Umbilical cord (tissue), 2 donors: ENCODE measurements around the gene GPT2. TPM values are rescaled to one million over a fixed set of nuclear protein-coding genes. Genes with fewer than 3 reads are reported as not detected.
"Not testable (repeated sequence)": the region's sequence is repeated elsewhere in the genome, so short reads cannot be mapped to it uniquely, and the experiment has no call there.

Experiments used
- DNase-seq: peaks from one replicate; pipeline ENCODE4 v3.0.0-alpha.2; 2015; ENCODE audit warnings: low spot score
- total RNA-seq: library from RNA; depleted of rRNA; stranded (reverse); fragments of >200 nt; gene quantifications from one replicate; pipeline ENCODE4 v1.2.3, GENCODE V29; 2014; ENCODE audit warnings: low replicate concordance; ENCODE audit not compliant: insufficient read depth

Gene GPT2
- total RNA-seq, 1 donor from 2014 or later: 9.6 TPM

DNA sequence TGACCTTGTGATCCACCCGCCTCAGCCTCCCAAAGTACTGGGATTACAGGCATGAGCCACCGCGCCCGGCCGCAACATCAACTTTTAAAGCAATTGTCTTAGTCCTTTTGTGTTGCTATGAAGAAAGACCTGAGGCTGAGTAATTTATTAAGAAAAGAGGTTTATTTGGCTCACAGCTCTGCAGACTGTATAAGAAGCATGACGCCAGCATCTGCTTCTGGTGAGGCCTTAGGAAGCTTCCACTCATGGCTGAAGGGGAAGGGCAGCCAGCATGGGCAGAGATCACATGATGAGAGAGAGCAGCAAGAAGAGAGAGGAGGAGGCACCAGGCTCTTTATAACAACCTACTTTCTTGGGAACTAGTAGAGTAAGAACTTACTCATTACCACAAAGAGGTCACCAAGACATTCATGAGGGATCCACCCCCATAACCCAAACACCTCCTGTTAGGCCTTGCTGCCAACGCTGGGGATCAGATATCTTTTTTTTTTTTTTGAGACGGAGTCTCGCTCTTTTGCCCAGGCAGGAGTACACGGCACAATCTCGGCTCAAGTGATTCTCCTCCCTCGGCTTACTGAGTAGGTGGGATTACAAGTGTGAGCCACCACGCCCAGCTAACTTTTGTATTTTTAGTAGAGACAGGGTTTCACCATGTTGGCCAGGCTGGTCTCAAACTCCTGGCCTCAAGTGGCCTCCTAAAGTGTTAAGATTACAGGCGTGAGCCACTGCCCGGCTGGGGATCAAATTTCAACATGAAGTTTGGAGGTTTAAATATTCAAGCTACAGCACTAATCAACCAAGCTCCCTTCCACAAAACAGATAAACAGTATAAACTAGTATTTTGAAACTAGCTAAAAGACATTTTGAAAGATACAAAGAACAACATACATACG lies 21.4 kb upstream of the GPT2 start:
- no peak for DNase-seq

DNA sequence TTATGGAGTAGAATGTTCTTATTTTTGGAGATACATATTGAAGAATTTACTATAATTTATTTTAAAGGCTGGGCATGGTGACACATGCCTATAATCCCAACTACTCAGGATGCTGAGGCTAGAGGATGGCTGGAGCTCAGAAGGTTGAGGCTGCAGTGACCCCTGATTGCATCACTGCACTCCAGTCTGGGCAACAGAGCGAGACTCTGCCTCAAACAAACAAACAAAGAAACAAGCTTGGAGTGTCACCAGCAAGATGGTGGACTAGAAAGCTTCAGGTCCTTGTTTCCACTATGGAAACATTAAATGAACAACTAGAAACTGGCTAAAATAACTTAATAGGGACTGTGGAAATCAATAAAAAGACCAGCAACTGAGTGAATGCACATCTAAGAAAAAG lies 17.9 kb upstream of the GPT2 start:
- DNase-seq: no peak

DNA sequence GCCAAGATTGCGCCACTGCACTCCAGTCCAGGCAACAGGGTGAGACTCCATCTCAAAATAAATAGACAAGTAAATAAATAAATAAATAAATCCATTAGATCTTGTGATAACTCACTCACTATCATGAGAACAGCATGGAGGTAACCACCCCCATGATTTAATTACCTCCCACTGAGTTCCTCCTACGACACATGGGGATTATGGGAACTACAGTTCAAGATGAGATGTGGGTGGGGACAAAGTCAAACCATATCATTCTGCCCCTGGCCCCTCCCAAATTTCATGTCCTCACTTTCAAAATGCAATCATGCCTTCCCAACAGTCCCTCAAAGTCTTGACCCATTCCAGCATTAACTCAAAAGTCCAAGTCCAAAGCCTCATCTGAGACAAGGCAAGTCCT lies 16.7 kb upstream of the GPT2 start:
- DNase-seq: not testable (repeated sequence)

DNA sequence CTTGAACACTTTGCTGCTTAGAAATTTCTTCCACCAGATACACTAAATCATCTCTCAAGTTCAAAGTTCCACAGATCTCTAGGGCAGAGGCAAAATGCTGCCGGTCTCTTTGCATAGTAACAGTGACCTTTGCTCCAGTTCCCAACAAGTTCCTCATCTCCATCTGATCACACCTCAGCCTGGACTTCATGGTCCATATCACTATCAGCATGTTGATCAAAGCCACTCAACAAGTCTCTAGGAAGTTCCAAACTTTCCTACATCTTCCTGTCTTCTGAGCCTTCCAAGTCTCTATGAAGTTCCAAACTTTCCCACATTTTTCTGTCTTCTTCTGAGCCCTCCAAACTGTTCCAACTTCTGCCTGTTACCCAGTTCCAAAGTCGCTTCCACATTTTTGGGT lies 15.3 kb upstream of the GPT2 start:
- DNase-seq: not testable (repeated sequence)

DNA sequence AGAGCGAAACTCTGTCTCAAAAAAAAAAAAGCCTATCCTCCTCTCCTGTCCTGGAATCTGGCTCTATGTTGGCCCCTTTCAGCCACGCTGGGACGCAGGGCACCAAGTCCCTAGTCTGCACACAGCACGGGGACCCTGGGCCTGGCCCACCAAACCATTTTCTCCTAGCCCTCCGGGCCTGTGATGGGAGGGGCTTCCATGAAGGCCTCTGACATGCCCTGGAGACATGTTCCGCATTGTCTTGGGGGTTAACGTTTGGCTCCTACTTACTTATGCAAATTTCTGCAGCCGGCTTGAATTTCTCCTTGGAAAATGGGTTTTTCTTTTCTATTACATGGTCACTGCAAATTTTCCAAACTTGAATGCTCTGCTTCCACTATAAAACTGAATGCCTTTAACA lies 12.6 kb upstream of the GPT2 start:
- no peak for DNase-seq

DNA sequence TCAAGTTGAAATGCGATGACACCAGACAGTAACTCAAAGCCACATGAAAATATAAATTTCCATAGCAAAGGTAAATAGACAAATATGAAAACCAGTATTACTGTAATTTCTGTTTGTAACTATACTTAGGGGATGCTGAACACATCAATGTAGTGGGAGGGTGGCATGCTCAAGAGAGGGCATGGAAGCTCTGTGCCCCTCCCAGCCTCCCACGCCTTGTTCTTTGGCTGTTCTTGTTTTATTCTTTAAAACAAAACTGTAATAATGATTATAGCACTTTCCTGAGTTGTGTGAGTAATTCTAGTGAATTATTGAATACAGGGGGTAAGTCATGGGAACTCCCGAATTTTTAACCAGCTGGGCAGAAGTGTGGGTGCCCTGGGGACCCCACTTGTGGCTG lies 11.0 kb upstream of the GPT2 start:
- no peak for DNase-seq

DNA sequence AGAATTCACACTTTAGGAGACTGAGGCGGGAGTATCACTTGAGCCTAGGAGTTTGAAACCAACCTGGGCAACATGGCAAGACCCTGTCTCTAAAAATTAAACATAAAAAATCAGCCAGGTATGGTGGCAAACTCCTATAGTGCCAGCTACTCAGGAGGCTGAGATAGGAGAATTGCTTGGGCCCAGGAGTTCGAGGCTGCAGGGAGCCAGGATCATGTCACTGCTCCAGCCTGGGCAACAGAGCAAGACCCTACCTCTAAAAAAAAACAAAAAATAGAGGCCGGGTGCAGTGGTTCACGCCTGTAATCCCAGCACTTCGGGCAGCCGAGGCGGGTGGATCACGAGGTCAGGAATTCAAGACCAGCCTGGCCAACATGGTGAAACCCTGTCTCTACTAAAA lies 8.9 kb upstream of the GPT2 start:
- DNase-seq: no peak

DNA sequence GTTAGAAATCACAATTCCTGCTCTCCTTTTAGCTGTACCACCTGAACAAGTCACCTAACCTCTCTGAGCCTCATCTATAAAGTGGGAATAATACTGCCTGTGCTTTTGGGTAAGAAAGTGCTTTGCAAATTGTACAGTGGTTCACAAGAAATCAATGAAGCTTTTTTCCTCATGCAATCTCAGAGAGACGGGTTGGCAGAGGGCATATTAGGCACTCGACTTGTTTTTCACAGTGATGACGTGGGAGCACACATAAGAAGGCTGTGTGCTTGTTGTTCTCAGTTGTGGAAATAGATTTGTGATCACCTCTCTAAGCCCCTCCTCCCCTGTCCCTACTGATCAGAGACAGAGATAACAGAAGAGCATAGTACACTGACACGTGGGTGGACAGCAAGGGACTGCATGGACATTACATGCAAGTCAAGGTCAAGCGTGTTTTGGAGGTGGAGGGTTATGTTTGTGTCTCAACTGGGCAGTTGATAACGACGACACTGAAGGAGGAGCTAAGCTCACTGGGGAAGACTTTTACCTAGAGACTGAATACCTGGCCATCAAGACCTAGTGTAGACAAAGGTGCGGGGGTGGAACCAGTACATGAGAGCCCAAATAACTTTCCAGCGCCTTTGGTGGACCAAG lies 1.7 kb upstream of the GPT2 start:
- no peak for DNase-seq

DNA sequence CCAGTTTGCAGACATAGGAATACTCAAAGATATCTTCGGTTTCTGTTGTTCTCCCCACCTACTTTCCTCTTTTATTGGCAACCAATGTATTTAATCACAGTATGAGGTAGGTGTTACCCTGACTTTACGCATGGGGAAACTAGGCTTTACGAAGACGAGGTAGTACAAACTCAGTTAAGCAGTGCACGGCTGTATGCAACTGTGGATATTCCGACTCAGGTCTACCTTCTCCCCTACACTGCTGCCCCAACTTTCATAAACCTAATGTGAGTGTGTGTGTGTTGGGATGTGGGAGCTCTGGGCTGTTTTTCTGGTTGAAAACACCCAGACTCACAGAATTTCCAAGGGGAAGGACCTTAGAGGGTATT lies 1.2 kb upstream of the GPT2 start:
- no peak for DNase-seq

DNA sequence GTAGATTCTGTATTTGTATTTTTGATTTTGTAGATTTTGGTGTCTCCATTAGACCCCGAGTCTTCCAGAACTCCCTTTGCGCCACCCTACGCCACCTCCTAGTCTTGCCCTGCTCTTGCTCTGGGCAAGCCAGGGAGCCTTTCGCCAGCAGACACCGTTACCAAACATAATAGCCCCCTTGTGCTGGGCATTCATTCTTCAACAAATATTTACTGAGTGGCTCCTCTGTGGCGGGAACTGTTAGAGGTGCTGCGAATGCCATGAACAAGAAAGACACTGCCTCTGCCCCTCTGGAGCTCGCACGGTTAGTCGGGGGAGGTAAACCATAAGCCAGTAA lies 841 bp upstream of the GPT2 start:
- DNase-seq: no peak

DNA sequence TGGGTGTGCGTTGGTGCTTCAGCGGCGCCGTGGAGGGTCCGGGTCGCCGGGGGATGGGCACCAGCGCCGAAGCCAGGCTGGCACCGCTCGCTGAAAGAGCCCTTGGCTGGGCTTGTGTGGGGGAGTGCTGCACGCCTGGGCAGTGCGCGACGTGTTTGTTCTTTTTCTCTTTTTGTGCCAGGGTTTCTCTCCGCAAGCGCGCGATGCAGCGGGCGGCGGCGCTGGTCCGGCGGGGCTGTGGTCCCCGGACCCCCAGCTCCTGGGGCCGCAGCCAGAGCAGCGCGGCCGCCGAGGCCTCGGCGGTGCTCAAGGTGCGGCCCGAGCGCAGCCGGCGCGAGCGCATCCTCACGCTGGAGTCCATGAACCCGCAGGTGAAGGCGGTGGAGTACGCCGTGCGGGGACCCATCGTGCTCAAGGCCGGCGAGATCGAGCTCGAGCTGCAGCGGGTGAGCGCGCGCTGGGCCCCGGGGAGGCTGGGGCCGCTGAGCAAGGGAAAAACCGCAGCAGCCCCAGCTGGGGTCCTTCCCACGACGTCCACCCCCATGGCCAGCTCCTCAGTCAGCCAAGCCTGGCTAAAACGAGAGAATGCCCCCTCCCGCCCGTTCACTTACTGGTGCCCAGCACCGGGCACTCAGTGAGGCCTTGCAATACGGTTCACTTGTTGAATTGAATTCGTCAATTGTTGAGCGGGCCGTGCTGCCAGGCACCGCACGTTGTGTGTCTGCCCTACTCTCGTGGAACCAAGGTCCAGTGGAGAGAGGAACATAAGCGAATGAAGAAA lies 541 bp downstream of the GPT2 start:
- DNase-seq: peak; percentile 13

DNA sequence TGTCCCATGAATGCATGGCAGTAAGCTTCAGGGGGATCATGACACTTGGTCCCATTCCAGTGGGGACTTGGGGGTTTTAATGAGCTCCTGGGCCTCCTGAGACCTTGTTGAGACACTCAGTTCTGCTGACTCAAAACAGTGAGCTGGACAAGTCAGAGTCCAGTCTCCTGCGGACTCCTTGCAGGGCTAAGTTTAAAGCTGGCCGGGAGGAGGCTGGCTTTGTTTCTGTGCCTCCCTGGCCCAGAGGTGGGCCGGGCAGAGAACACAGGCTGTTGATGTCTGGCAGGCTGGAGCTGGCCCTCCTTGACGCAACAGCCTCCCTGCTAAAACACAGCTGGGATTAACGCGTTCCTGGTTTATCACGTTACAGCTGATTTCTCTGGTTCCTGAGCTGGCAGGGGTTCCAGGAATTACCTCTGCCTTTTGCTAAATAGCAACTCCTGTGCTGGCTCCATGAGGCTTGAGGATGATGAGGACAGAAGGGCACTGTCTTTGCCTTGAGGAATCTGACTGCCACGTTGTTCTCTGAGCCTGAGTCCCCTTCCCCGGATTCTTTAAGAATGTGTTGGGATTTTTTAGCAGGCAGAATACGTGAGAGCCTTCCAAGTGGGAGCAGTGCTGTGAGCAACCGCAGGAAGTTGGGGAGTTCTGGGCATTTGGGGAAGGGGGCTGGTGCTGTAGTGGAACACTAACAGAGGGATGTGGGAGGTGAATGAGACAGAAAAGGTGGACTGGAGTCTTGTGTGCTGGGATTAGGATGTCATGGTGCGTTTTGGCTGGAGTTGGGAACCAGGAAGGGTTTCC lies 2.0 kb downstream of the GPT2 start:
- DNase-seq: peak; percentile 74

DNA sequence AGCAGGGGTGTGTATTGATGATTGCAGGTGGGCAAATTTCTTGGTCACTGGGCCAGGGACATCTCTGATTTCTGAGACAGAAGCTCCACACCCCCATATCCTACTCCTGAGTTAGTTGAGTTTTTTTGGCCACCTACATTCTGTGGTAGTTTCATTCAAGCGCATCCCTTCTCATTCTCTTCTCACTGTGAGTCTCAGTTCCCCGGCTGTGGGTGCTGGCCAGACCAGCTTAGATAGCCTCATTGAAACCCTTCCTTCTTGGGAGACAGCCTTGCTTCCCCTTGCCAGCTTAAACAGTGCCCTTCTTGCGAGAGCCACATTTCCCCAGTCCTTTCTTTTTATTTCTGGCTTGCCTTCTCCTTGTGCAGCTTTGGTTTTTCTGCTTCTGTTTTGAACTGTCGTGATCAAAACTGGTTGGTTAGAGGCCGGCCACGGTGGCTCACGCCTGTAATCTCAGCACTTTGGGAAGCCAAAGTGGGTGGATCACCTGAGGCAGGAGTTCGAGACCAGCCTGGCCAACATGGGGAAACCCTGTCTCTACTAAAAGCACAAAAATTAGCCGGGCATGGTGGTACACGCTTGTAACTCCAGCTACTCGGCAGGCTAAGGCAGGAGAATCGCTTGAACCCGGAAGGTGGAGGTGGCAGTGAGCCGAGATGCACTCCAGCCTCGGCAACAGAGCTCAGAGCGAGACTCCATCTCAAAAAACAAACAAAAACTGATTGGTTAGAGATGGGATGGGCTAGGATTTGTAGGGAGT lies 2.8 kb downstream of the GPT2 start:
- DNase-seq: no peak

DNA sequence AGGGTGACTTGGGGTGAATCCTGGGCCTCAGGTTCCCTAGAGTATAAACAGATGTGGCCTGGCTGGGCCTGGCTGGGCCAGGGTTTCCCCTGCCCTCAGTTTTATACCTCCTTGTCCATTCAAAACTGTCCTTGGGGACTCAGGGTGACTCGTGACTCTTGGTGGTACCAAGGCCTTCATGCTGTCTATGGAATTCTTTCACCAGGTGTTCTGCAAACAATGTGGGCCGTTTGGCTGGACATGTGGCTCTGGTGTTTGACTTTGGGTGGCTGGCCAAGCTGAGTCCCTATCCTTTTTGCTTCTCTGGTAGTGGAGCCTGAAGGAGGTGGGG lies 3.3 kb downstream of the GPT2 start:
- no peak for DNase-seq

DNA sequence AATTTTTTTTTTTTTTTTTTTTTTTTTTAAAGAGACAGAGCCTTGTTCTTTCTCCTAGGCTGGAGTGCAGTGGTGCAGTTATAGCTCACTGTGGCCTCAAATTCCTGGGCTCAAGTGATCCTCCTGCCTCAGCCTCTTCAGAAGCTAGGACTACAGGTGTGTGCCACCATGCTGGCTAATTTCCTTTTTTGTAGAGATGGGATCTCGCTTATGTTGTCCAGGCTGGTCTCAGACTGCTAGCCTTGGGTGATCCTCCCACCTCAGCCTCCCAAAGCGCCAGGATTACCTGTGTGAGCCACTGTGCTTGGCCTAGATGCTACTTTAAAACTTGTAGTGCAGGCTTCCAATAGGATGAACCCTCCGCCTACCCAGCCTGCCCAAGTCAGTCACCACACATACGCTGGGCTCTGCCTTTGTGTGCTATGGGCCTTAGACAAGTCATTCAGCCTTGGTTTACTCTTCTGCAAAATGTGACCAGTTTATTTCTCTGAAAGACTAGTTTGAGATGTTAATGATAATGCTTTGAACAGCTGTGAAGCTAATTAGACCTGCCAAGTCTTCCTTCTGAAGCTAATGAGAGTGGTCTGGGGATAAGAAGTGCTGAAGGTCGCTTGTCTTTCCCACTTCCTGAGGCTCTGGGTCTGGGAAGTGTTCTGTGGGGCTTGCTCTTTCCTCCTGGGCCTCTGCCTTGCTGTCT lies 5.2 kb downstream of the GPT2 start:
- no peak for DNase-seq

DNA sequence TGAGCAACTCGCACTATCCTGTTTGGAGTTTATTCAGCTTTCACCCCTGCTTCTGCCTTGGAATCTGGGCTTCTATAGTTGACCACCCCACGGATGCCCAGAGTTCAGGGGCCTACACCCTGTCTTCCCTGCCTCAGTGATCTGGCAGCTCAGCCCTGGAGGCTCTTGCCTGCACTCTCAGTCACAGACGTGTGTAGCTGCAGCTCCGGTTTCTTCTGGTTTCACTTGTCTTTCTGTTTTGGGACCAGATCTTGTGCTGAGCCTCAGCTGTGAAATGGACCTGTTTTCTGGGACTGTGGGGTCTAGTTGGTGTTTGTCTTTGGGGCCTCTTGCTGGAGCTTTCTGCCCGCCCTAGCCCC lies 5.8 kb downstream of the GPT2 start:
- DNase-seq: no peak

DNA sequence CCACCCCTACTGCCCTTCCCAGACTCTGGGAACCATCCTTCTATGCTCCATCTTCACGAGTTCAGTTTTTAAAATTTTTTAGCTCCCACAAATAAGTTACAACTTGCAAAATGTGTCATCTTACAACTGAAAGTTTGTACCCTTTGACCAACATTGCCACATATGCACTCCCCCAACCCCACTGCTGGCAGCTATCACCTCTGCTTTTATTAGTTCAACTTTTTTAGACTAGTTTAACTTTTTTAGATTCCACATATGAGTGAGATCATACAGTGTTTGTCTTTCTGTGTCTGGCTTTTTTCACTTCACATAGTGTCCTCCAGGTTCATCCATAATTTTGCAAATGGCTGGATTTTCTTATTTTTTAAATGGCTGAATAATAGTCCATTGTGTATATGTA lies 7.7 kb downstream of the GPT2 start:
- DNase-seq: no peak

DNA sequence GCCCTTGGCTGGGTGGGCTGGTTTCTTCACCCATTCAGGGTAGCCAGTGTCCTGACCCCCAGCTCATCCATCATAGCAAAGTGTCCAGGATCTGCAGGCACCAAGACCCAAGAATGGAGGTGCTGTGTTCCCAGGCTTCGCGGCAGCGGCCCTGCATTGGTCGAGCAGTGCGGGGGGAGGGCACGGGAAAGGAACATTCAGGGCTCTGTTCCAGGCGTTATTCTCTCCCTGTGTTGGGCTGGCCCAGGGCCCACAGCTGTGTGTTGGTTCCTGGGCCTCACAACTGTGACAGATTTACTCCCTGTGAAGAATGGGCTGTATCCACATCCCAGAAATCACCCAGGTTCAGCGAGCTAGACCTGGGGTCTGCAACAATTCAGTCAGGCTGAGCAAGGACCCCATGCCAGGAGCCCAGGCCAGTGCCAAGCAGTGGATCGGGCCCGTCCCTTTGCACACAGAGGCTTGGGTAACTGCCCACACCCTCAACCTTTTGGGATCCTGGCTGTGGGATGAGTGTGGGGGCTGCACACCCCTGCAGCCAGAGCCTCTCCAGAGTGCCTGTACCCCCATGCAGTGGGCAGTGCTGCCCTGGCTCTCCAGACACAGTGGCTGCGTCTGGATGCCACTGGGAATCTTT lies 10.0 kb downstream of the GPT2 start:
- peak; percentile 75 for DNase-seq

DNA sequence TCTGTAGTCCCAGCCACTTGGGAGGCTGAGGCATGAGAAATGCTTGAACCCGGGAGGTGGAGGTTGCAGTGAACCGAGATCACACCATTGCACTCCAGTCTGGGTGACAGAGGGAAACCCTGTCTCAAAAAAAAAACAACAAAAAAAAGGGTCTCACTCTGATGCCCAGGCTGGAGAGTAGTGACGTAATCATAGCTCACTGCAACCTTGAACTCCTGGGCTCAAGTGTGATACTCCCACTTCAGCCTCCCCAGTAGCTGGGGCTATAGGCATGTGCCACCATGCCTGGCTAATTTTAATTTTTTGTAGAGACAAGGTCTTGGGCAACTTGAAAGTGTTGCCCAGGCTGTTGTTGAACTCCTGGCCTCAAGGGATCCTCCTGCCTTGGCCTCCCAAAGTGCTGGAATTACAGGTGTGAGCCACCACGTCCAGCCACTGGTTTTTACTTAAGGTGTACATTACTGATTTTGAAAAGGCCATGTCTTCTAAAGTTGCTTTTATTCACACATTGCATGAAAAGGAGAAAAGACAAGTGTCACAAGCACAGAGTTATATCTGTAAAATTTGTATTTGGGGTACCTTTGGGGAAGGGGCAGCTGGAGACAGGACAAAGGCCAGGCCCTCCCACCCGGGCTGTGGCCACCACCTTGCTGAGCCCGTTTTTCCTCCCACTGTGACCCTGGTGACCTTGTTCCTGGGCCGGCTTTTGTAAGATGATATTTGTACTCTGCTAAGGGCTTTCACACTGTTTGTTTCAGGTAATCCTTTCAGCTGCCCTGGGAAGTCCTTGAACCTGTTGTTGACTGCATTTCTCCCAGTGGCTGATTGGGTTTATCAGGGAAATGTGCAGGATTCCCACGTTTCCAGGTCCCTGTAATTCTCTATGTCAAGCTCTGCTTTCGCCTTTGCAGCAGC lies 11.5 kb downstream of the GPT2 start:
- DNase-seq: no peak
